K562 (cell line): ENCODE measurements around the gene MT4. TPM values are rescaled to one million over a fixed set of nuclear protein-coding genes. Genes with fewer than 3 reads are reported as not detected.

Experiments
- ATAC-seq: fragments of 200-7000 bp; cut with Tn5 transposase; 3 replicates; pipeline ENCODE4 v1.9.1; 2020; ENCODE audit warnings: moderate library complexity
- BruUV-seq: library from RNA; stranded (reverse); fragments of 400-500 nt; replicated peaks from 2 replicates; lab custom pipeline; 2021; lab: Mats Ljungman, UMichigan
- CTCF ChIA-PET: fragments of 300-600 bp; formaldehyde crosslinking; extraction: SDS; loops from one replicate; lab custom pipeline; 2021; ENCODE audit warnings: low intra/inter-chr PET ratio; lab: Yijun Ruan, JAX
- POLR2A ChIA-PET: fragments of 300-600, 350-650 bp; sonication (Branson Sonifier 250); formaldehyde crosslinking; extraction: SDS; loops from one replicate; lab custom pipeline; 2021; ENCODE audit warnings: antibody characterized with exemption, inconsistent platforms; lab: Yijun Ruan, JAX
- DNase-seq, 4 experiments: peaks; one replicate each; pipeline versions ENCODE4 v3.0.0 to v3.0.0-alpha.2; 2011 to 2018; ENCODE audit warnings: low spot score in 3 of 4, mixed read lengths in 3 of 4; ENCODE audit errors: extremely low read depth in 1 of 4
- FAIRE-seq: peaks from 2 replicates; lab custom pipeline; 2011; peaks lifted over from hg19 to GRCh38; lab: Jason Lieb, UNC
- H2AFZ ChIP-seq: 2 replicates; pipeline ENCODE4 v1.6.0; 2011; ENCODE audit warnings: low read depth, low read length, control low read depth, inconsistent platforms
- H3K27ac ChIP-seq: fragments of 200-600 bp; 3 replicates; pipeline ENCODE4 v1.8.0; 2011; ENCODE audit warnings: low read depth, mild to moderate bottlenecking, control low read depth, inconsistent platforms, low read length, moderate library complexity, mixed read lengths; ENCODE audit errors: extremely low read depth
- H3K27me3 ChIP-seq, 2 experiments: fragments of 300-600 bp in 1 of 2; 2 replicates in 1 of 2; 3 replicates in 1 of 2; pipeline versions ENCODE4 v1.6.0 to v1.8.0; 2011; ENCODE audit warnings: inconsistent platforms in 2 of 2, low read length in 2 of 2, mild to moderate bottlenecking in 1 of 2, mixed read lengths in 1 of 2, moderate library complexity in 1 of 2; ENCODE audit not compliant: control insufficient read depth in 2 of 2, insufficient read depth in 2 of 2
- H3K36me3 ChIP-seq: fragments of 300-600 bp; 3 replicates; pipeline ENCODE4 v1.8.0; 2011; ENCODE audit warnings: mild to moderate bottlenecking, low read length, inconsistent platforms; ENCODE audit not compliant: control insufficient read depth, insufficient read depth
- H3K4me1 ChIP-seq, 2 experiments: fragments of 200-600 bp in 1 of 2; replicated peaks in 1 of 2; 2 replicates in 1 of 2; 3 replicates in 1 of 2; pipeline versions ENCODE4 v1.5.1 to v1.8.0; 2011; ENCODE audit warnings: inconsistent platforms in 2 of 2, low read length in 2 of 2, mild to moderate bottlenecking in 1 of 2, mixed read lengths in 1 of 2, moderate library complexity in 1 of 2; ENCODE audit not compliant: control insufficient read depth in 2 of 2, insufficient read depth in 2 of 2
- H3K4me2 ChIP-seq: 2 replicates; pipeline ENCODE4 v1.6.1; 2011; ENCODE audit warnings: low read length, control low read depth, inconsistent platforms, mixed read lengths; ENCODE audit not compliant: insufficient read depth
- H3K4me3 ChIP-seq: fragments of 200-600 bp; sonication (generic), shearing (Covaris generic); 2 replicates; pipeline ENCODE4 v1.5.1; 2016; ENCODE audit warnings: control low read depth, inconsistent platforms
- H3K79me2 ChIP-seq: fragments of 200-600 bp; 3 replicates; pipeline ENCODE4 v1.8.0; 2011; ENCODE audit warnings: low read length, inconsistent platforms; ENCODE audit not compliant: control insufficient read depth, insufficient read depth
- H3K9ac ChIP-seq, 2 experiments: 2 replicates each; pipeline versions ENCODE4 v1.6.0 to v1.6.1; 2011; ENCODE audit warnings: low read depth in 2 of 2, low read length in 2 of 2, control low read depth in 1 of 2, inconsistent platforms in 1 of 2, mild to moderate bottlenecking in 1 of 2, mixed read lengths in 1 of 2; ENCODE audit not compliant: insufficient read depth in 1 of 2
- H3K9me1 ChIP-seq: one replicate; pipeline ENCODE4 v1.6.0; 2011; ENCODE audit warnings: inconsistent platforms, mild to moderate bottlenecking, low read length, moderate library complexity; ENCODE audit not compliant: control insufficient read depth, insufficient read depth
- H3K9me3 ChIP-seq: replicated peaks from 2 replicates; pipeline ENCODE4 v1.5.1; 2011; ENCODE audit warnings: low read depth, low read length, inconsistent platforms; ENCODE audit not compliant: control insufficient read depth, insufficient read depth
- H4K20me1 ChIP-seq: replicated peaks from 2 replicates; pipeline ENCODE4 v1.6.1; 2011; ENCODE audit warnings: low read length, inconsistent platforms, mixed read lengths; ENCODE audit not compliant: control insufficient read depth, insufficient read depth
- ATF3 ChIP-seq, 2 experiments: fragments of 450-650 bp in 1 of 2; sonication (generic) in 1 of 2; formaldehyde crosslinking in 1 of 2; IDR thresholded peaks in 1 of 2; conservative IDR thresholded peaks in 1 of 2; 2 replicates each; pipeline versions ENCODE4 v1.6.1 to v1.8.1; 2016 to 2023; ENCODE audit warnings: mild to moderate bottlenecking in 2 of 2, moderate library complexity in 2 of 2, inconsistent platforms in 1 of 2, missing genetic modification reagents in 1 of 2
- CCAR2 ChIP-seq: fragments of 200-400 bp; formaldehyde crosslinking; IDR thresholded peaks from 2 replicates; pipeline ENCODE4 v1.6.1; 2017; ENCODE audit warnings: mild to moderate bottlenecking, low read depth, low read length
- KDM1A ChIP-seq, 2 experiments: fragments of 450-650 bp; IDR thresholded peaks; 2 replicates each; pipeline ENCODE4 v1.6.1; 2016; ENCODE audit warnings: mild to moderate bottlenecking in 2 of 2
- SRSF3 ChIP-seq: fragments of 200-400 bp; formaldehyde crosslinking; IDR thresholded peaks from 2 replicates; pipeline ENCODE4 v1.6.1; 2016; ENCODE audit warnings: mild to moderate bottlenecking, low read length, moderate library complexity; ENCODE audit not compliant: insufficient read depth
- ZFP1 ChIP-seq: fragments of 450-650 bp; formaldehyde crosslinking; IDR thresholded peaks from 2 replicates; pipeline ENCODE4 v1.4.0; 2020; ENCODE audit warnings: mild to moderate bottlenecking, mixed read lengths
- ZNF445 ChIP-seq: fragments of 250-450 bp; sonication (Bioruptor Pico); IDR thresholded peaks from 2 replicates; pipeline ENCODE4 v1.4.0; 2020; ENCODE audit warnings: low read depth, mild to moderate bottlenecking, moderate library complexity
- WGBS: fragments of 100-300 bp; shearing (Covaris generic); methylation state at CpG from one replicate; pipeline ENCODE4 v1.1.6; 2016; ENCODE audit warnings: low coverage, mixed read lengths; ENCODE audit not compliant: insufficient coverage; ENCODE audit errors: missing lambda C conversion rate; 5-methylcytosine and 5-hydroxymethylcytosine counted together
- in situ Hi-C: fragments of 300-500 bp; cut with MboI; formaldehyde crosslinking; loops from 4 replicates; pipeline ENCODE4 v1.15.0; 2018; ENCODE audit warnings: inconsistent platforms, mixed read lengths
- intact Hi-C: fragments of 100-400 bp; cut with micrococcal nuclease; formaldehyde crosslinking; loops from 2 replicates; pipeline ENCODE4 v1.14.2; 2022
- polyA plus RNA-seq, 8 experiments: library from polyadenylated mRNA; depleted of rRNA in 4 of 8; stranded (reverse) in 5 of 8; unstranded in 3 of 8; fragments of >200 nt; fragmentation: Nextera tagmentation in 2 of 8; fragmentation: Illumina TruSeq in 1 of 8; extraction: Ambion mirVana in 2 of 8; extraction: Trizol in 1 of 8; gene quantifications; 2 replicates each; pipeline versions ENCODE4 v1.2.1 to v1.2.3, GENCODE V29; 2011 to 2014; ENCODE audit warnings: inconsistent platforms in 1 of 8, missing spikeins in 1 of 8
- total RNA-seq, 7 experiments: library from RNA; depleted of rRNA in 6 of 7; stranded (reverse); fragments of >200 nt in 6 of 7; fragmentation: Illumina TruSeq in 2 of 7; extraction: Trizol in 2 of 7; gene quantifications; 2 replicates each; pipeline versions ENCODE4 v1.2.1 to v1.2.3, GENCODE V29; 2011 to 2021; ENCODE audit warnings: low replicate concordance in 1 of 7

The MT4 gene
- total and polyA plus RNA-seq, 9 of the 15 experiments (the other 6 are each of a cell fraction or from before 2014, with no cell fraction given): not detected

- CTCF ChIA-PET: no interaction called here
- in situ Hi-C loops: loop anchor here (10.0 kb wide), 1 partner anchor 281 kb away; the partner anchor contains the start of gene SLC12A3
- 4% methylated on average over 11 of the region's 11 CpGs for WGBS
These were observed 19.4 kb downstream of the MT4 start for GRCh38 chr16:56584276-56584675.

More at GRCh38 chr16:56584276-56584675, 19.4 kb downstream of the MT4 start:
- no peaks in the 10 kb centered on the region for H3K79me2 ChIP-seq
- H3K4me2 ChIP-seq: no peak overlapping the region
- ATAC-seq: no peak
- no TSS peak for BruUV-seq
- H2AFZ ChIP-seq: no peak overlapping the region
- POLR2A ChIA-PET: no interaction called here
- intact Hi-C loops: no loop called here
- H3K27me3 ChIP-seq: peaks cover 26 to 54% of the 10 kb centered on the region in 2 experiments; a peak in 4 of 5 replicates
- H3K9ac ChIP-seq: no peak overlapping the region
- no peaks in the 10 kb centered on the region for H3K36me3 ChIP-seq
- no peaks in the 10 kb centered on the region for H3K9me3 ChIP-seq
- no peak for FAIRE-seq
- peaks cover 0 to 3% of the 10 kb centered on the region in 2 experiments; a peak in 1 of 5 replicates for H3K4me1 ChIP-seq
- TF ChIP-seq ZFP1 (no peak), ATF3 (IDR thresholded peaks at IDR 0.05) (0 out of 2 replicates have a peak, but pooled peaks have one; percentile 4), ATF3 (CRISPR knock-in tag; conservative IDR thresholded peaks at IDR 0.05) (no peak), KDM1A (IDR thresholded peaks at IDR 0.05) (no peak), ZNF445 (CRISPR knock-in tag) (no peak), CCAR2 (no peak), SRSF3 (no peak)
- no peak overlapping the region for H3K27ac ChIP-seq
- no peak overlapping the region for H3K4me3 ChIP-seq
- H4K20me1 ChIP-seq: no peaks in the 10 kb centered on the region; the same call in 1 of the 2 replicates
- DNase-seq: no peak
- H3K9me1 ChIP-seq: no peaks in the 10 kb centered on the region
